Hindlimb muscle (tissue), 1 donor: Measurements from ENCODE around the gene PTPRU. TPM values are rescaled to one million over a fixed set of nuclear protein-coding genes. Genes with fewer than 3 reads are reported as not detected.

Source experiments
- DNase-seq: peaks from one replicate; pipeline ENCODE4 v3.0.0-alpha.2; 2013
- polyA plus RNA-seq: library from polyadenylated mRNA; unstranded; fragments of 120-200 nt; gene quantifications from one replicate; pipeline ENCODE4 v1.2.1, GENCODE V29; 2013; ENCODE audit not compliant: insufficient read length

The PTPRU gene
- polyA plus RNA-seq, 1 donor = 25.4 TPM

DNA sequence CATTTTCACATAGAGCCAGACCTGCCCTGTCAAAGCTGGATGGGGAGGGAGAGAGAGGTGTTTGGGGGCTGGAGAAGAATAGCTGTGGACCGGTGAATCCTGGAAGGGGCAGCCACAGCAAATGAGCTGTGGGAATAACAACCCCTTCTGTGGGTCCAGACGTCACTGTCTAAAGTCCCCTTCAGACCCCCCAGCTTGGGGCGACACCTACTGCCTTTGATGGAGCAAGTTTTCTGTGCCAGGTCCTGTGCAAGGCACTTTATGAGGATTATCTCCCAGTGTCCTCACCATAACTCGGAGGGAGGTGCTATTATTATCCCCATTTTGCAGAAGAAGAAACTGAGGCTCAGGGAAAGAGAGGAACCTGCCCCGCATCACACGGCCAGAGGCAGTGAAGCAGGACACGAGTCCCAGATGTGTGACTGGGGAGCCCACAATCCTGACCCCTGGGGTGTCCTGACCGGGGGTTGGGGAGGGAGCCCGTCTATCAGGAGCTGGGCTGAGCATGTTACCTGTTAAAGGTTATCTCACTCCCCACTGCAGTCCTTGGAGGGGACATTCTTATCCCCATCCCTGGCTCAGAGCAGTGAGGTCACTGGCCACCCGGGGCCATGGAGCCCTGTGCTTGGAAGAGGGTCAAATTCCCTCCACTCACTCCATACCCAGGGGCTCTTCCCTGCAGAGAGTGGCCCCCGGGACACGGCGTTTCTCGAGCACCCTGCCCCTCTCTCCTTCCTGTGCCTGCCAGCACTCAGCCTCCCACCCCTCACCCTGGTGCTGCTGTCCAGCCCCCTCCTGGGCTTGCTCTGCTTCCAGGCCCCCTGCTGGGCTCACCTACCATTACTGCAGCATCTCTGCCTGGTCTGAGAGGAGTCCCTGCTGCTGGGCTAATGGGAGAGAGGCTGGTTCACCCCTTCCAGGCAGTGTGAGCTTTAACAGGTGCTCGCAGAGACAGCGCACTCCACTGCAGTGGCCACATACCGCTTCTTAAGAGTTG is 132.9 kb downstream of the PTPRU start:
- DNase-seq = no peak

DNA sequence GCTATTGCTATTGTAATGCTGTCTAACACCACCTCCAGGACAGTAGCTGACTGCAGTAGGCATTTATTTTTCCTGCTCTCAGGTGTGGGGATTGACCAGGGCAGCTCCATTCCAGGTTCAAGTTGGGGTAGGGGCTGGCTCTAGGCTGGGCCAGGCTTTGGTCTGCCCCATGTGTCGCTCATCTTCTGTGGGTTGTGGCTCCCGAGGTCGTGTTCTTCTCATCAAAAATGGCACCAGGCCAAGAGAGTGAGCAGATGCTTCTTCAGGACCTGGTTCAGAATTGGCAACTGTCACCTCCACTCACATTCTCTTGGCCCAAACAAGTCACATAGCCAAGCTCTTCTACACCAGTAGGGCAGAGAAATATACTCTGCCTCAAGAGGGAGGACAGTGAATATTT is 133.7 kb downstream of the PTPRU start:
- no peak for DNase-seq

DNA sequence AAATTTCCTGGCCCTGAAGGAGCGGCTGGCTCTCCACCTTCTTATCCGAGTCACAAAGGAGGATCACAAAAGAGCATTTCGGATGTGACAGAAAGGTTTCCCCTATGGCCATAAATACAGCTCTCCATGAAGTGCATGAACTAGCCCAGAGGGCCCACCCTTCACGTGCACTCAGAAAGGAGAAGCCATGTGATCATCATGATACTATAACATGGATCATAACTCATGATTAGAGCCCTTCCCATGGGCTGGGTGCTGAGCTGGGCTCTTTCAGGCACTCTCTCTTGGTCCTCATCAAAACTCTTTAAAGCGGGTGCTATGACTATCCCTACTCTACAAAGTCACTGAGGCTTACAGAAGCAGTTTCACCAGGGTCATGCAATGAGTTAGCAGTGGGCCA is 135.0 kb downstream of the PTPRU start:
- DNase-seq = no peak

DNA sequence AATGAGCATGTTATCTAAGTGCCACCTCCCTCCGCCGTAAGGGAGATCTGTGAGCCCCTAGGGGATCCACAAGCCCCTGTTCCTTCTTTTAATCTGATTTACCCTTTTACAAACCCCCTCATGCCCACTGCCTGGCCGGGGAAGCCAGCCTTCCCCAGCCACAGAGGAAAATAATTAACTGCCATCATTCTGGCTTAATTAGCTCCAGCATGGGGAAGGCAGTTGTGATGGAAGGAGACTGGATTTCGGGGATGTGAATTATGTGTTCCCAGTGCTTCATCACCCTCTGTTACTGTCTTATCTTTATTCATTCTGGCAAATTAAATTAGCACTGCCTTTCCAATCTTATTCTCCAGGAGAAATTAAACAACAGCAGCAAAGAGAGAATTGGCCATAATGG is 135.8 kb downstream of the PTPRU start:
- DNase-seq = no peak

Other genes starting within 250 kb of the PTPRU start
- 5.6 TPM for gene TMEM200B, start 112.6 kb upstream of the PTPRU start, polyA plus RNA-seq
- gene SRSF4, start 54.6 kb upstream of the PTPRU start, polyA plus RNA-seq = 74.1 TPM
- 31.5 TPM for gene MECR, start 5.6 kb upstream of the PTPRU start, polyA plus RNA-seq